H1 (cell line): ENCODE results near the gene PLEKHO1. TPM values are rescaled to one million over a fixed set of nuclear protein-coding genes. Genes with fewer than 3 reads are reported as not detected.

Experiments used
- CTCF ChIA-PET: fragments of 300-600 bp; sonication (Branson Sonifier 250); formaldehyde crosslinking; loops from one replicate; lab custom pipeline; 2021; ENCODE audit not compliant: partially characterized antibody; lab: Charles Lee
- POLR2A ChIA-PET: fragments of 300-600 bp; sonication (Branson Sonifier 250); formaldehyde crosslinking; loops from one replicate; lab custom pipeline; 2021; ENCODE audit warnings: inconsistent platforms; ENCODE audit not compliant: partially characterized antibody; lab: Charles Lee
- DNase-seq, 2 experiments: peaks; one replicate each; pipeline versions ENCODE4 v3.0.0 to v3.0.0-alpha.2; 2010 to 2022; ENCODE audit warnings: low spot score in 2 of 2, low read depth in 1 of 2, mixed read lengths in 1 of 2
- FAIRE-seq: peaks from 2 replicates; lab custom pipeline; 2011; peaks lifted over from hg19 to GRCh38; lab: Jason Lieb, UNC
- H2AFZ ChIP-seq: 2 replicates; pipeline ENCODE4 v1.8.1; 2012; ENCODE audit warnings: low read length, inconsistent platforms
- H2AK5ac ChIP-seq: 2 replicates; pipeline ENCODE4 v1.6.1; 2013; ENCODE audit warnings: low read depth, low read length
- H2BK120ac ChIP-seq: replicated peaks from 2 replicates; pipeline ENCODE3; 2013; ENCODE audit warnings: low read depth, low read length, inconsistent platforms
- H2BK12ac ChIP-seq: 2 replicates; pipeline ENCODE4 v1.6.1; 2013; ENCODE audit warnings: low read depth, low read length
- H2BK15ac ChIP-seq: 2 replicates; pipeline ENCODE4 v1.6.1; 2013; ENCODE audit warnings: low read length
- H2BK20ac ChIP-seq: 2 replicates; pipeline ENCODE4 v1.6.1; 2013; ENCODE audit warnings: low read length
- H2BK5ac ChIP-seq: 2 replicates; pipeline ENCODE4 v1.6.1; 2013; ENCODE audit warnings: low read depth, low read length
- H3K14ac ChIP-seq: 2 replicates; pipeline ENCODE4 v1.6.1; 2013; ENCODE audit warnings: inconsistent platforms; ENCODE audit not compliant: insufficient read length
- H3K18ac ChIP-seq: 2 replicates; pipeline ENCODE4 v1.6.1; 2013; ENCODE audit warnings: low read length; ENCODE audit errors: extremely low read depth
- H3K23ac ChIP-seq: 2 replicates; pipeline ENCODE4 v1.6.1; 2013; ENCODE audit warnings: inconsistent platforms; ENCODE audit not compliant: insufficient read length
- H3K23me2 ChIP-seq: 2 replicates; pipeline ENCODE4 v1.6.1; 2013; ENCODE audit warnings: low read depth, low read length
- H3K27ac ChIP-seq: 2 replicates; pipeline ENCODE4 v1.6.1; 2011; ENCODE audit warnings: low read depth, low read length, inconsistent platforms
- H3K27me3 ChIP-seq, 4 experiments: replicated peaks in 1 of 4; 1 replicate in 1 of 4; 2 replicates in 3 of 4; pipeline versions ENCODE4 v1.6.1 to v1.8.1; 2011 to 2013; ENCODE audit warnings: low read length in 3 of 4, mild to moderate bottlenecking in 3 of 4, inconsistent platforms in 2 of 4, mixed read lengths in 2 of 4, moderate library complexity in 1 of 4; ENCODE audit not compliant: control insufficient read depth in 3 of 4, insufficient read depth in 3 of 4; ENCODE audit errors: extremely low read depth in 1 of 4
- H3K36me3 ChIP-seq, 4 experiments: 2 replicates each; pipeline versions ENCODE4 v1.6.1 to v1.8.1; 2011 to 2013; ENCODE audit warnings: mild to moderate bottlenecking in 4 of 4, low read length in 3 of 4, moderate library complexity in 2 of 4, control low read depth in 1 of 4, inconsistent platforms in 1 of 4; ENCODE audit not compliant: insufficient read depth in 4 of 4, control insufficient read depth in 2 of 4
- H3K4ac ChIP-seq: replicated peaks from 2 replicates; pipeline ENCODE3; 2013; ENCODE audit warnings: low read length, low read depth, mixed read lengths, inconsistent platforms; ENCODE audit not compliant: insufficient read length
- H3K4me1 ChIP-seq, 4 experiments: replicated peaks in 1 of 4; 1 replicate in 1 of 4; 2 replicates in 3 of 4; pipeline versions ENCODE4 v1.6.1 to v1.8.1; 2011 to 2013; ENCODE audit warnings: low read length in 3 of 4, inconsistent platforms in 2 of 4, mixed read lengths in 1 of 4; ENCODE audit not compliant: insufficient read depth in 4 of 4, control insufficient read depth in 3 of 4
- H3K4me2 ChIP-seq, 2 experiments: 2 replicates each; pipeline versions ENCODE4 v1.6.1 to v1.8.1; 2011 to 2013; ENCODE audit warnings: low read depth in 2 of 2, low read length in 2 of 2, control low read depth in 1 of 2, inconsistent platforms in 1 of 2, mild to moderate bottlenecking in 1 of 2; ENCODE audit not compliant: insufficient read depth in 1 of 2
- H3K4me3 ChIP-seq, 4 experiments: fragments of 200-600, 300-600 bp in 1 of 4; sonication (generic), shearing (Covaris generic), sonication (Bioruptor Twin) in 1 of 4; 2 replicates each; pipeline versions ENCODE4 v1.5.1 to v1.8.1; 2011 to 2016; ENCODE audit warnings: low read length in 4 of 4, low read depth in 3 of 4, control low read depth in 2 of 4, inconsistent platforms in 2 of 4, mild to moderate bottlenecking in 2 of 4, mixed read lengths in 1 of 4, moderate library complexity in 1 of 4; ENCODE audit not compliant: insufficient read depth in 2 of 4; ENCODE audit errors: extremely low read depth in 1 of 4
- H3K56ac ChIP-seq: replicated peaks from 2 replicates; pipeline ENCODE3; 2013; ENCODE audit warnings: low read depth, mild to moderate bottlenecking, mixed read lengths, low read length, inconsistent platforms; ENCODE audit not compliant: insufficient read length
- H3K79me1 ChIP-seq: 2 replicates; pipeline ENCODE4 v1.6.1; 2013; ENCODE audit warnings: low read depth, low read length, control low read depth
- H3K79me2 ChIP-seq, 2 experiments: 2 replicates each; pipeline versions ENCODE4 v1.6.1 to v1.8.1; 2012 to 2013; ENCODE audit warnings: low read length in 2 of 2, mild to moderate bottlenecking in 2 of 2, inconsistent platforms in 1 of 2; ENCODE audit not compliant: insufficient read depth in 2 of 2, control insufficient read depth in 1 of 2
- H3K9ac ChIP-seq, 4 experiments: replicated peaks in 1 of 4; 1 replicate in 1 of 4; 2 replicates in 3 of 4; pipeline versions ENCODE4 v1.6.1 to v1.8.1; 2011 to 2013; ENCODE audit warnings: low read depth in 3 of 4, low read length in 3 of 4, control low read depth in 2 of 4, mild to moderate bottlenecking in 2 of 4, moderate library complexity in 2 of 4, inconsistent platforms in 1 of 4; ENCODE audit errors: extremely low read depth in 1 of 4
- H3K9me3 ChIP-seq, 2 experiments: 2 replicates each; pipeline versions ENCODE4 v1.6.1 to v1.8.1; 2012 to 2013; ENCODE audit warnings: mild to moderate bottlenecking in 2 of 2, moderate library complexity in 2 of 2, control low read depth in 1 of 2, inconsistent platforms in 1 of 2, low read depth in 1 of 2, low read length in 1 of 2, mixed read lengths in 1 of 2; ENCODE audit not compliant: insufficient read depth in 2 of 2
- H4K20me1 ChIP-seq, 2 experiments: replicated peaks in 1 of 2; 2 replicates each; pipeline versions ENCODE3 to v1.8.1; 2011 to 2013; ENCODE audit warnings: inconsistent platforms in 2 of 2, low read length in 2 of 2, mild to moderate bottlenecking in 1 of 2; ENCODE audit not compliant: insufficient read depth in 2 of 2, control insufficient read depth in 1 of 2
- H4K5ac ChIP-seq: 2 replicates; pipeline ENCODE4 v1.6.1; 2013; ENCODE audit warnings: low read length, low read depth, mixed read lengths, inconsistent platforms; ENCODE audit not compliant: insufficient read length
- H4K8ac ChIP-seq: 2 replicates; pipeline ENCODE4 v1.8.0; 2013; ENCODE audit warnings: mild to moderate bottlenecking, moderate library complexity, low read length, inconsistent platforms; ENCODE audit not compliant: insufficient read depth; ENCODE audit errors: extremely low read depth
- H4K91ac ChIP-seq: replicated peaks from 2 replicates; pipeline ENCODE3; 2013; ENCODE audit warnings: low read length, mixed read lengths, inconsistent platforms; ENCODE audit not compliant: insufficient read length
- POLR2A ChIP-seq, 2 experiments: IDR thresholded peaks; 1 replicate in 1 of 2; 2 replicates in 1 of 2; pipeline ENCODE4 v1.6.1; 2011; ENCODE audit warnings: low read depth in 2 of 2, low read length in 2 of 2, mild to moderate bottlenecking in 2 of 2; ENCODE audit errors: control extremely low read depth in 1 of 2
- WGBS, 2 experiments: shearing (Covaris generic) in 1 of 2; methylation state at CpG; one replicate each; pipeline versions ENCODE4 v1.1.6 to v1.1.7; 2013 to 2015; ENCODE audit warnings: low lambda C conversion rate in 2 of 2, mixed read lengths in 2 of 2, inconsistent platforms in 1 of 2, low coverage in 1 of 2, missing lambda C conversion rate in 1 of 2; ENCODE audit not compliant: insufficient replicate concordance in 2 of 2, insufficient coverage in 1 of 2, insufficient read length in 1 of 2; ENCODE audit errors: extremely low coverage in 1 of 2, missing lambda C conversion rate in 1 of 2; 5-methylcytosine and 5-hydroxymethylcytosine counted together
- polyA plus RNA-seq, 7 experiments: library from polyadenylated mRNA; depleted of rRNA in 3 of 7; stranded (reverse) in 5 of 7; unstranded in 2 of 7; fragments of >200 nt in 5 of 7; fragments of 200-250 nt in 2 of 7; gene quantifications; 1 replicate in 5 of 7; 2 replicates in 1 of 7; 4 replicates in 1 of 7; pipeline versions ENCODE4 v1.2.1 to v1.2.3, GENCODE V29; 2011 to 2013; ENCODE audit warnings: missing spikeins in 2 of 7, mixed read lengths in 2 of 7
- total RNA-seq: library from RNA; stranded (reverse); fragmentation: NEBNext Ultra II Directional; extraction: Animal tissue kit (Norgen Biotek cat#: 25700); gene quantifications from 2 replicates; pipeline ENCODE4 v1.2.1, GENCODE V29; 2021
- TF ChIP-seq, protein P1 (sequence below): IDR thresholded peaks from 2 replicates; pipeline ENCODE4 v1.6.1; 2011; ENCODE audit warnings: low read depth, mild to moderate bottlenecking, low read length; ENCODE audit not compliant: insufficient read depth

The PLEKHO1 gene
- total and polyA plus RNA-seq, 2 of the 8 experiments (the other 6 are each of a cell fraction or from before 2014, with no cell fraction given) = 23.2 to 37.0 TPM

GRCh38 chr1:150115121-150115520 lies 34.6 kb upstream of the PLEKHO1 start:
- no peak for DNase-seq
- Histone ChIP-seq H2BK20ac (no peak overlapping the region), H3K4ac (no peak overlapping the region), H3K27ac (no peak overlapping the region), H2BK15ac (no peak overlapping the region), H3K36me3 (peaks cover 0 to 4% (median 0%) of the 10 kb centered on the region in 4 experiments; a peak in 1 of 8 replicates), H3K23ac (no peak overlapping the region), H3K79me1 (no peaks in the 10 kb centered on the region), H3K27me3 (no peaks in the 10 kb centered on the region), H2AK5ac (no peak overlapping the region), H3K79me2 (no peaks in the 10 kb centered on the region), H2BK12ac (no peak overlapping the region), H3K4me2 (no peak overlapping the region), H3K14ac (no peak overlapping the region), H2BK120ac (no peak overlapping the region), H2BK5ac (no peak overlapping the region), H2AFZ (no peak overlapping the region), H4K5ac (no peak overlapping the region), H3K18ac (no peak overlapping the region), H3K23me2 (no peaks in the 10 kb centered on the region), H4K8ac (no peak overlapping the region), H3K9me3 (peaks cover 2 to 4% of the 10 kb centered on the region in 2 experiments; a peak in 1 of 4 replicates), H3K9ac (no peak overlapping the region), H3K4me3 (no peak overlapping the region), H3K56ac (no peak overlapping the region), H3K4me1 (no peaks in the 10 kb centered on the region), H4K20me1 (no peaks in the 10 kb centered on the region), H4K91ac (no peak overlapping the region)
- TF ChIP-seq, protein P1, sequence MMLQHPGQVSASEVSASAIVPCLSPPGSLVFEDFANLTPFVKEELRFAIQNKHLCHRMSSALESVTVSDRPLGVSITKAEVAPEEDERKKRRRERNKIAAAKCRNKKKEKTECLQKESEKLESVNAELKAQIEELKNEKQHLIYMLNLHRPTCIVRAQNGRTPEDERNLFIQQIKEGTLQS = no peak
- no peak for TF ChIP-seq POLR2A (IDR thresholded peaks at IDR 0.05; ENCODE audit: control extremely low read depth in 1 of 2, low read depth in 2 of 2, low read length in 2 of 2)
- 68% methylated on average over 1 of the region's 1 CpG; no CpG with 5 or more reads in 1 of the 2 experiments for WGBS, 2 experiments
- POLR2A ChIA-PET = interaction anchor here (0.5 kb wide), 1 partner anchor 51 kb away, joined by 4 read pairs; no protein-coding TSS in a partner anchor
- CTCF ChIA-PET = interaction anchor here (3.3 kb wide), 1 partner anchor 54 kb away, joined by 12 read pairs; no protein-coding TSS in a partner anchor
- no peak for FAIRE-seq
